Fibroblast of pulmonary artery (primary cell): ENCODE results near the gene AGAP3.

ENCODE experiments used
- DNase-seq: peaks from one replicate; pipeline ENCODE4 v3.0.0-alpha.2; 2010; ENCODE audit warnings: low read depth
- H3K4me3 ChIP-seq: replicated peaks from 2 replicates; pipeline ENCODE4 v1.5.1; 2011; ENCODE audit warnings: low read depth, mild to moderate bottlenecking, control low read depth, low read length, moderate library complexity
- TF ChIP-seq, protein P1 (sequence below): IDR thresholded peaks from 2 replicates; pipeline ENCODE4 v1.5.1; 2011; ENCODE audit warnings: mild to moderate bottlenecking, control low read depth, low read length, inconsistent platforms; ENCODE audit errors: missing control alignments

The AGAP3 gene

DNA sequence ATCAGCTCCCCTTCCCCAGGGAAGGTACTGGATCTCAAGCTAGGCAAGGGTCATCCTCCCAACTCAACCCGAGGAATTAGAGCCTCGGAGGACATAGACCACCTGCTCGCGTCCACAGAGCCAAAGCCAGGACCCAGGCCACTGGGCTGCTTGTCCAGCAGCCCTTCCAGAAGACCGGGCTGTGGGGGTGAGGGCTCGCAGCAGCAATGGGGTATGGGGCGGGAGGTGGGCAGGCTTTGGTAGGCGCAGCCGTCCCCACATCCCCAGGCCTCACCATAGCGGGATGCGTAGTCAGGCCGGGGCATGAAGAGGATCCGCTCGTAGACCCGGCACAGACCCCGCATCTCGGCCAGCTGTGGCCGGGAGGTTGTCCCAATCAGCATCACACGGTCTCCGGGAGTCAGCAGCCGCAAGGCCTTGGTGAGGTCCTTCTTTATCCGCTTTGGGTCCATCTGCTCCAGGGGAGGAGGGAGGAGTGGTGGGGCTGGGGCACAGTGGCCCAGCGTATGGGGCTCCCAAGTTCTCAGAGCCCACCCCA, 105.8 kb downstream of the AGAP3 start:
- H3K4me3 ChIP-seq, result no peak overlapping the region
- DNase-seq, result no peak
- TF ChIP-seq, protein P1, sequence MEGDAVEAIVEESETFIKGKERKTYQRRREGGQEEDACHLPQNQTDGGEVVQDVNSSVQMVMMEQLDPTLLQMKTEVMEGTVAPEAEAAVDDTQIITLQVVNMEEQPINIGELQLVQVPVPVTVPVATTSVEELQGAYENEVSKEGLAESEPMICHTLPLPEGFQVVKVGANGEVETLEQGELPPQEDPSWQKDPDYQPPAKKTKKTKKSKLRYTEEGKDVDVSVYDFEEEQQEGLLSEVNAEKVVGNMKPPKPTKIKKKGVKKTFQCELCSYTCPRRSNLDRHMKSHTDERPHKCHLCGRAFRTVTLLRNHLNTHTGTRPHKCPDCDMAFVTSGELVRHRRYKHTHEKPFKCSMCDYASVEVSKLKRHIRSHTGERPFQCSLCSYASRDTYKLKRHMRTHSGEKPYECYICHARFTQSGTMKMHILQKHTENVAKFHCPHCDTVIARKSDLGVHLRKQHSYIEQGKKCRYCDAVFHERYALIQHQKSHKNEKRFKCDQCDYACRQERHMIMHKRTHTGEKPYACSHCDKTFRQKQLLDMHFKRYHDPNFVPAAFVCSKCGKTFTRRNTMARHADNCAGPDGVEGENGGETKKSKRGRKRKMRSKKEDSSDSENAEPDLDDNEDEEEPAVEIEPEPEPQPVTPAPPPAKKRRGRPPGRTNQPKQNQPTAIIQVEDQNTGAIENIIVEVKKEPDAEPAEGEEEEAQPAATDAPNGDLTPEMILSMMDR, result no peak

DNA sequence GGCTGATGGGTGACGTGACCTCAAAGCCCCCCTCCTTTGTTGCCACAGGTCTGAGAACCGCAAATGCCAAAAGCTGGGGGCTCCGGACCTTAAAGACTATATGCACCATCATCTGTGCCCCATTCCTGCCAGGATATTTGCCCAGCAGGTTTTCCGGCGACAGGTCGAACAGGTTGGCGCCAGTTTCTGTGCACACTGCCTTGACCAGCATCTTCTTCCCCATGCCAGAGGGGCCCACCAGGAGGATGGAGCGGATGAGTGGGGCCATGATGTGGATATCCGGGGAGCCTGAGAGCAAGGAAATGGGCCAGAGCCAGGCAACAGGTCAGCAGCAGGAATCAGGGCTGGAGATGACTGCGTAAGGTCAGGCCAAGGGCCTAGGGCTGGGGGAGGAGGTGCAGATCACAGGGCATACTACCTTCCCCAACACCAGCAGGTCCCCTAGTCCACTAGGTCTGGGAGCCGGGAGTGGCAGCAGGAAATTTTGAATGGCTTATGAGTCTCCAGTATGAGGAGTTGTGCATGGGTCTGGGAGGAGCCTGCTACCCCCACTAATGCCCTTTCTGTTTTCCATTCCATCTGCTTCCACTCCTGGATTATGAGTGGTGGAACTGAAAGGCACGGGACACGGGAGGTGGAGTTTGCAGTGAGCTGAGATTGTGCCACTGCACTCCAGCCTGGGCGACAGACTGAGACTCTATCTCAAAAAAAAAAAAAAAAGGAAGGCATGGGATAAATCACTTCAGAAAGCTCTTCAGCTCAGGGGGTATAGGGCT, 107.1 kb downstream of the AGAP3 start:
- H3K4me3 ChIP-seq, result no peak overlapping the region
- TF ChIP-seq, protein P1, result no peak
- DNase-seq, result no peak
